Fibroblast of skin of back (primary cell): ENCODE results near the gene WDR4.
"Not testable (repeated sequence)": the region's sequence is repeated elsewhere in the genome, so short reads cannot be mapped to it uniquely, and the experiment has no call there.

ENCODE experiments used
- DNase-seq: peaks from one replicate; pipeline ENCODE4 v3.0.0-alpha.2; 2013

Gene WDR4

DNA sequence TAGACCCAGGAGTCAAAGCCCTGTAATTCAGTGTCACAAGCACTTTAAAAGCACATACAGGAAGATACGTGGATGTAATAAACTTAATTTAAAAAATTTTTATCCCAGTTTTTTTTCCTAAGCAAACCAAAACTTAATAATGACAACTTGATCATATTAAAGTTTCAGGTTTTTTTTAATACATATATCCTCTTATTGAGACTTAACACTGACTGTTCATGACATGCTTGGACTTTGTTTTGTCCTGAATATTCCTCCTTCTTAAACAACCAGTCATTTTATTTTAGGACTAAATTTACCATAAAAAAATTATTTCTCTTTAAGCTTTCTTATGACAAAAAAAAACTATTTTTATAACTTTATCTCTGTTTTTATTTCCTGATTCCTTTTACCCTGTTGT lies 64.1 kb downstream of the WDR4 start:
- DNase-seq = no peak

- DNase-seq = not testable (repeated sequence)
Measured at GRCh38 chr21:42812528-42813241, 66.7 kb downstream of the WDR4 start.

DNA sequence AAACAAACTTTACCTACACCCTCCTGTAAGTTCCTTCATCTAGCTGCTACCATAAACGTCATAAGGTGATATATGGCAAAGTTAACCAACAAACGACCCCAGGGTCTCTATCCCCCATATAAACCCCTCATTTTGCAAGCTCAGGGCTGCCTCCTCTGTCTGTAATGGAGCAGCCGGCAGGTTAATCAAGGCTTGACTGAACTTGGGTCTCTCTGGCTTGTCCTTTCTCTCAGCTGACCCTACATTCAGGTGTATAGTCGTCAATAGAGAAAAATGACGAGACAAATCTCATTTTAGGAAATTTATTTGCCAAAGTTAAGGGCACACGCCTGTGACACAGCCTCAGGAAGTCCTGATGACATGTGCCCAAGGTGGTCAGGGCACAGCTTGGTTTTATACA lies 67.4 kb downstream of the WDR4 start:
- no peak for DNase-seq

DNA sequence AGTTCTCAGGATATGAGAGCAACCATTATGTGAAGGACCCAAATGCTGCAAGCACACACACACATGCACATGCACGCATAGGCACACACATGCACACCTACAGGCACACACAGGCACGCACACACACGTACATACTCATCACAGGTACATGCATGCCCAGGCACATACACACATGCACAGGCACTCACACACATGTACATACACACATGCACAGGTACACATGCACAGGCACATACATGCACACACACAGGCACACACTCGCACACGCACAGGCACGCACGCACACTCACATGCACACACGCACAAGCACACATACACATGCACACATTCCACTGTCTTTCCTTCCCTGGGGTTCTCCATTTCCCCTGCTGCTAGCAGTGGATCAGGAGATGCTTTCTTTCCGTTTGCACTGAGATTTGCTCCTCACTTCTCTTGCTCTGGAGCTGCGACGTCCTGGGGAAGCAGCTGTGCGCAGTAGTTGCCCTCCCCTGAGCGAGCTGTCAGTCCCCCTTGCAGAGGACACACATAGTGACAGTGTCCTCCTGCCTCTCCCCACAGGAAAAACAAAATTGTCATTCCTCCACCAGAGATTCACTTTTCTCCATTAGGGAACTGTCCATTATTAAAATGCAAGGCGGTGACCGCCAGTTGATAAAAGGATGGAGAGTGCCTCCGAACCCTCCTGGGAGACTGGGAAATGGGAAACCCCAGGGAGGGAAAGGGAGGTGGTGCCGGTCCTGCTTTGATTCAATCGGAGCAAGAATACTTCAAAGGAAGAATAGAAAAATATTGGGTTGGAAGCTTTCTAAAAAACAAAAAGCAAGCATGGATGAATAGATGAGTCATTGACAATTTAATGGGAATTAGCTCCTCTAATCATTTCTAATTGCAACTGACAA lies 69.5 kb downstream of the WDR4 start:
- no peak for DNase-seq

DNA sequence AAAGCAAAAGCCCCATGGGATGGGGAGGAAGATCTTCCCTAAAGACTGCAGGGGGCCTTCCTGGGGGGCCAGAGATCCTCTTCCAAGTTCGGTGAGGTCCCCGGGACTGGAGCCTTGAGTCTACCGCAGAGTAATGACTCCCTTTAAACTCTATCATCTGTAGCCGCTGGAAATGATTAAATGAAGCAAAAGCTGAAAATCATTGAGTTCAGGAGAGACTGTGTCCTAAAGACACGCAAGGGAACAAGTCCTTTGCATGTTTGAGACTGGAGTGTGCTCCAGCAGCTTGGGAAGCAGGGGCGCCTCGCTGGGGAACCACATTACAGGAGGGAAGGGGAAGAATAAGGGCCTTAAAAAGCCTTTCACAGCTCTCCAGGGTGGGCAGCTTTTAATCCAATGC lies 70.2 kb downstream of the WDR4 start:
- DNase-seq = no peak

DNA sequence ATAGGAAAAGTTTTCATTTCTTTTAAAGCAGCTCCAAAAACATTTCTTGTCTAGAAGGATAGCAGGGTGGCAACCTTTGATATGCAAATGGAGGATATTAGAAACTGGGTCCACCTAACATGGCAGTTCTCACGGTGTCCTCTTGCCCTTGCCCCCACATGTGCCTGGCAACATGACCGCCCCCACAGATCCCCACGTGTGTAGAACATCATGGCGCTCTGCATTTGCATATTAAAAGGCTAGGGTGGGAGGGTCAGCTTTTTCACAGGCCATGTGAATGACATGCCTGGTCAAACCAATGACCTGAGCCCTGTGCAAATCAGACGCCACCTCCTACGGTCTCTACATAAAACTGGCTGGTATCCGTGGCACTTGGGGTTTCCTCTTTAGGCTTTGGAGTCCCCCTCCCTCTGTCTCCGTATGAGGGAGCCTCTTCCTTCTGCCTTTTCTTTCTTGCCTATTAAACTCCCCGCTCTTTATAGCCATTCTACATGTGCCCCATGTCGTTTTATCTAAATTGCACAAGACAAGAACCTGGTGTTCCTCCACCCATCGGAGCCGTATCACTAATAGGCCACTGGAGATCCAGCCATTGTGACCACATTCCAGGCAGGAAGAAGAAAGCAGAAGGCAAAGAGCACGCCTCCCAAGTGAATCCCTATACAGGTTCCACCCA lies 71.3 kb downstream of the WDR4 start:
- DNase-seq = no peak

DNA sequence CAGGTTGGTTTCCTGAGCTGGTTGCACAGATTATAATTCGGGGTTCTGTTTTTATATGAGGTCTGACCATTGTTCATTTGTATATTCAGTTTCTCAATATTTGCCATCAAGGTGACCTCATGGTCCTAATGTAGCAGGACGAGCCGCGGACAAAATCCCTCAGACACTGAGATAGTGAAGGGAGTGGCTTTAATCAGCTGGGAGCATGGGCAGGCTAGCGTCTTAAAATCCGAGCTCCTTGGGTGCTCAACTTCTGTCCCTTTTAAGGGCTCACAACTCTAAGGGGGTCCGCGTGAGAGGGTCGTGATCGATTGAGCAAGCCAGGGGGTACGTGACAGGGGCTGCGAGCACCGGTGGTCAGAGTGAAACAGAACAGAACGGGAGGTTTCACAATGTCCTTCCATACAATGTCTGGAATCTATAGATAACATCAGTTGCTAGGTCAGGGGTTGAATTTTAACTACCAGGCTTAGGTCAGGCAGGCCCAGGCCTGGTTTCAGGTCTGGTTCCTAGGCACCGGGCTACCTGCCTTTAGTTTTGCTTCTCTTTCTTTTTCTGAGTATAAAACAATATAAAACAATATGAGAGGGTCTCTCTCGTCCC lies 71.9 kb downstream of the WDR4 start:
- DNase-seq = not testable (repeated sequence)

- DNase-seq = no peak
Measured at GRCh38 chr21:42806509-42807140, 72.7 kb downstream of the WDR4 start.

- DNase-seq = not testable (repeated sequence)
Measured at GRCh38 chr21:42801616-42802015, 77.7 kb downstream of the WDR4 start.

DNA sequence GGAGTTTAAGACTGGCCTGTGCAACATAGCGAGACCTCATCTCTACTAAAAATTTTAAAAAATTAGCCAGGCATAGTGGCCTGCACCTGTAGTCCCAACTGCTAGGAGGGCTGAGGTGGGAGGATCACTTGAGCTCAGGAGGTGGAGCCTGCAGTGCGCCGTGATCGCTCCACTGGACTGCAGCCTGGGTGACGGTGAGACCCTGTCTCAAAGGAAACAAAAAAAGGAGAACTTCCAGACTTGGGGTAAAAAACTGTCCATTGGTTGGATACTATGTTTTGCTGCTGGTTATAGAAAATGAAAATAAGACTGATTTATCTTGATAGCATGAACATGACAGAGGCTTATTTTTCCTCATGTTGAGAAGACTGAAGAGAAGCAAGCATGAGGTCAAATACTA lies 79.4 kb downstream of the WDR4 start:
- DNase-seq = no peak

GRCh38 chr21:42799516-42799915 lies 79.8 kb downstream of the WDR4 start:
- DNase-seq = no peak
